ENCODE results near the gene BCAP29.

BCAP29 gene

GRCh38 chr7:107555893-107556292 is 24.2 kb upstream of the BCAP29 start:
- Histone ChIP-seq H3K27ac (no peak overlapping the region), H3K4me3 (no peak overlapping the region), H3K36me3 (ENCODE audit: insufficient read depth, low read length) (peaks cover 46% of the 10 kb centered on the region), H3K9me3 (ENCODE audit: low read depth, low read length) (no peaks in the 10 kb centered on the region), H3K9ac (ENCODE audit: insufficient read length) (no peak overlapping the region)
- DNase-seq (ENCODE audit: low read depth, low spot score), result no peak
- TF ChIP-seq FOXP2 (optimal IDR thresholded peaks at IDR 0.05; ENCODE audit: control extremely low read depth, extremely low read length, insufficient read depth), result no peak
- no peak for TF ChIP-seq POLR2AphosphoS5 (IDR thresholded peaks at IDR 0.05; ENCODE audit: borderline replicate concordance, low read depth, low read length)
- TF ChIP-seq EZH2 (IDR thresholded peaks at IDR 0.05), result no peak

- peaks cover 21% of the 10 kb centered on the region for H3K36me3 ChIP-seq (ENCODE audit: insufficient read depth, low read length)
- H3K9me3 ChIP-seq (ENCODE audit: low read depth, low read length), result no peaks in the 10 kb centered on the region
- no peak for DNase-seq (ENCODE audit: low read depth, low spot score)
- H3K27ac ChIP-seq, result no peak overlapping the region
- no peak overlapping the region for H3K4me3 ChIP-seq
- no peak overlapping the region for H3K9ac ChIP-seq (ENCODE audit: insufficient read length)
- no peak for TF ChIP-seq FOXP2 (optimal IDR thresholded peaks at IDR 0.05; ENCODE audit: control extremely low read depth, extremely low read length, insufficient read depth)
- TF ChIP-seq EZH2 (IDR thresholded peaks at IDR 0.05), result no peak
- no peak for TF ChIP-seq POLR2AphosphoS5 (IDR thresholded peaks at IDR 0.05; ENCODE audit: borderline replicate concordance, low read depth, low read length)
These were observed 20.2 kb upstream of the BCAP29 start for GRCh38 chr7:107559864-107560263.

- H3K9me3 ChIP-seq (ENCODE audit: low read depth, low read length), result no peaks in the 10 kb centered on the region
- H3K36me3 ChIP-seq (ENCODE audit: insufficient read depth, low read length), result peaks cover 16% of the 10 kb centered on the region
- no peak overlapping the region for H3K27ac ChIP-seq
- no peak overlapping the region for H3K4me3 ChIP-seq
- no peak overlapping the region for H3K9ac ChIP-seq (ENCODE audit: insufficient read length)
- no peak for DNase-seq (ENCODE audit: low read depth, low spot score)
- TF ChIP-seq POLR2AphosphoS5 (IDR thresholded peaks at IDR 0.05; ENCODE audit: borderline replicate concordance, low read depth, low read length) (no peak), EZH2 (IDR thresholded peaks at IDR 0.05) (no peak), FOXP2 (optimal IDR thresholded peaks at IDR 0.05; ENCODE audit: control extremely low read depth, extremely low read length, insufficient read depth) (no peak)
These were observed 19.0 kb upstream of the BCAP29 start for GRCh38 chr7:107560898-107561516.

- TF ChIP-seq FOXP2 (optimal IDR thresholded peaks at IDR 0.05; ENCODE audit: control extremely low read depth, extremely low read length, insufficient read depth) (no peak), EZH2 (IDR thresholded peaks at IDR 0.05) (no peak), POLR2AphosphoS5 (IDR thresholded peaks at IDR 0.05; ENCODE audit: borderline replicate concordance, low read depth, low read length) (no peak)
- Histone ChIP-seq H3K27ac (no peak overlapping the region), H3K9me3 (ENCODE audit: low read depth, low read length) (no peaks in the 10 kb centered on the region), H3K9ac (ENCODE audit: insufficient read length) (peak overlapping the region; percentile 88), H3K36me3 (ENCODE audit: insufficient read depth, low read length) (no peaks in the 10 kb centered on the region), H3K4me3 (peak overlapping the region; percentile 97)
- no peak for DNase-seq (ENCODE audit: low read depth, low spot score)
These were observed 16.8 kb upstream of the BCAP29 start for GRCh38 chr7:107563081-107563774.

GRCh38 chr7:107563775-107564552 is 16.1 kb upstream of the BCAP29 start, which contains the start of the genes COG5 and DUS4L:
Gene COG5, minus strand, starts transcription at chr7:107563920. Its CDS starts 24 bp downstream, at chr7:107563896.
Gene DUS4L, plus strand, starts transcription at chr7:107563971. Its CDS starts 3,100 bp downstream, at chr7:107567071.
- peak within 1 kb of the TSS; percentile 97 for H3K4me3 ChIP-seq
- peak; percentile 92 for TF ChIP-seq POLR2AphosphoS5 (IDR thresholded peaks at IDR 0.05; ENCODE audit: borderline replicate concordance, low read depth, low read length)
- no peak for TF ChIP-seq FOXP2 (optimal IDR thresholded peaks at IDR 0.05; ENCODE audit: control extremely low read depth, extremely low read length, insufficient read depth)
- TF ChIP-seq EZH2 (IDR thresholded peaks at IDR 0.05), result no peak
- DNase-seq (ENCODE audit: low read depth, low spot score), result no peak
- no peaks in the 10 kb centered on the region for H3K9me3 ChIP-seq (ENCODE audit: low read depth, low read length)
- H3K36me3 ChIP-seq (ENCODE audit: insufficient read depth, low read length), result no peaks in the 10 kb centered on the region
- H3K27ac ChIP-seq, result peak within 1 kb of the TSS; percentile 22; the same call in 1 of the 2 replicates
- peak within 1 kb of the TSS; percentile 88 for H3K9ac ChIP-seq (ENCODE audit: insufficient read length)

GRCh38 chr7:107564553-107565298 is 15.3 kb upstream of the BCAP29 start:
- TF ChIP-seq EZH2 (IDR thresholded peaks at IDR 0.05) (no peak), FOXP2 (optimal IDR thresholded peaks at IDR 0.05; ENCODE audit: control extremely low read depth, extremely low read length, insufficient read depth) (no peak), POLR2AphosphoS5 (IDR thresholded peaks at IDR 0.05; ENCODE audit: borderline replicate concordance, low read depth, low read length) (no peak)
- H3K4me3 ChIP-seq, result peak overlapping the region; percentile 97
- H3K27ac ChIP-seq, result peak overlapping the region; percentile 22; the same call in 1 of the 2 replicates
- H3K9ac ChIP-seq (ENCODE audit: insufficient read length), result peak overlapping the region; percentile 88
- no peaks in the 10 kb centered on the region for H3K9me3 ChIP-seq (ENCODE audit: low read depth, low read length)
- H3K36me3 ChIP-seq (ENCODE audit: insufficient read depth, low read length), result no peaks in the 10 kb centered on the region
- DNase-seq (ENCODE audit: low read depth, low spot score), result no peak

GRCh38 chr7:107570298-107570697 is 9.7 kb upstream of the BCAP29 start:
- H3K9ac ChIP-seq (ENCODE audit: insufficient read length), result no peak overlapping the region
- DNase-seq (ENCODE audit: low read depth, low spot score), result no peak
- TF ChIP-seq FOXP2 (optimal IDR thresholded peaks at IDR 0.05; ENCODE audit: control extremely low read depth, extremely low read length, insufficient read depth) (no peak), POLR2AphosphoS5 (IDR thresholded peaks at IDR 0.05; ENCODE audit: borderline replicate concordance, low read depth, low read length) (no peak), EZH2 (IDR thresholded peaks at IDR 0.05) (no peak)
- H3K27ac ChIP-seq, result no peak overlapping the region
- no peaks in the 10 kb centered on the region for H3K9me3 ChIP-seq (ENCODE audit: low read depth, low read length)
- H3K36me3 ChIP-seq (ENCODE audit: insufficient read depth, low read length), result peaks cover 16% of the 10 kb centered on the region
- no peak overlapping the region for H3K4me3 ChIP-seq

All from SK-N-MC (cell line).